ENCODE measurements around the gene RAB3C.

RAB3C gene

DNA sequence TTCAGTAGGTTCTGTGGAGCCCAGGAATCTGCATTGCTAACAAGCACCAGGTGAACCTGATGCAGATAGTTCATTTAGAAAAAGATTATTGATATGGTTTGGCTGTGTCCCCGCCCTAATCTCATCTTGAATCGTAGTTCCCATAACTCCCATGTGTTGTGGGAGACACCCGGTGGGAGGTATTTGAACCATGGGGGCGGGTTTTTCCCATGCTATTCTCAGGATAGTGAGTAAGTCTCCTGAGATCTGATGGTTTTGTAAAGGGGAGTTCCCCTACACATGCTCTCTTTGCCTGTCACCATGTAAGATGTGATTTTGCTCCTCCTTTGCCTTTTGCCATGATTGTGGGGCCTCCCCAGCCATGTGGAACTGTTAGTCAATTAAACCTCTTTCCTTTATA lies 212.0 kb downstream of the RAB3C start:
- H3K27ac ChIP-seq: no peak overlapping the region
- TF ChIP-seq, protein P1, sequence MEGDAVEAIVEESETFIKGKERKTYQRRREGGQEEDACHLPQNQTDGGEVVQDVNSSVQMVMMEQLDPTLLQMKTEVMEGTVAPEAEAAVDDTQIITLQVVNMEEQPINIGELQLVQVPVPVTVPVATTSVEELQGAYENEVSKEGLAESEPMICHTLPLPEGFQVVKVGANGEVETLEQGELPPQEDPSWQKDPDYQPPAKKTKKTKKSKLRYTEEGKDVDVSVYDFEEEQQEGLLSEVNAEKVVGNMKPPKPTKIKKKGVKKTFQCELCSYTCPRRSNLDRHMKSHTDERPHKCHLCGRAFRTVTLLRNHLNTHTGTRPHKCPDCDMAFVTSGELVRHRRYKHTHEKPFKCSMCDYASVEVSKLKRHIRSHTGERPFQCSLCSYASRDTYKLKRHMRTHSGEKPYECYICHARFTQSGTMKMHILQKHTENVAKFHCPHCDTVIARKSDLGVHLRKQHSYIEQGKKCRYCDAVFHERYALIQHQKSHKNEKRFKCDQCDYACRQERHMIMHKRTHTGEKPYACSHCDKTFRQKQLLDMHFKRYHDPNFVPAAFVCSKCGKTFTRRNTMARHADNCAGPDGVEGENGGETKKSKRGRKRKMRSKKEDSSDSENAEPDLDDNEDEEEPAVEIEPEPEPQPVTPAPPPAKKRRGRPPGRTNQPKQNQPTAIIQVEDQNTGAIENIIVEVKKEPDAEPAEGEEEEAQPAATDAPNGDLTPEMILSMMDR (conservative IDR thresholded peaks at IDR 0.05): no peak

DNA sequence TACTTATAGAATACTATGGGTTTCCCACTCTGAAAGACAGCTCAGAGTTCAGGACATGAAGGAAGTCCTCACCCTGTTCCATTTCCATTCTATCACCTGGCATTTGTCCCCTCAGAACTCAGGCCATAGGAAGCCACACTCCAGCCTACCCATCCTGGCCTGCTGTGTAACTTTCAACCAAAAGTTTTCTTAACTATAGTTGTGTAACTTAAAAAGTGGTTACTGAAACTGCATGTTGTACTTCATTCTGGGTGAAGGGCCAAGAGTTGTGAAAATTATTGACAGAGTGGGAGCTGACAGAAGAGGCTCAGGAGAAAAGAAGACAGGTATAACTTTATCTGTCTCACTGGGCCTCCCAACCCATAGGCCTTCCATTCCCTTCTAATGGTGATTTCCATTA lies 212.5 kb downstream of the RAB3C start:
- TF ChIP-seq, protein P1 (conservative IDR thresholded peaks at IDR 0.05): no peak
- no peak overlapping the region for H3K27ac ChIP-seq

DNA sequence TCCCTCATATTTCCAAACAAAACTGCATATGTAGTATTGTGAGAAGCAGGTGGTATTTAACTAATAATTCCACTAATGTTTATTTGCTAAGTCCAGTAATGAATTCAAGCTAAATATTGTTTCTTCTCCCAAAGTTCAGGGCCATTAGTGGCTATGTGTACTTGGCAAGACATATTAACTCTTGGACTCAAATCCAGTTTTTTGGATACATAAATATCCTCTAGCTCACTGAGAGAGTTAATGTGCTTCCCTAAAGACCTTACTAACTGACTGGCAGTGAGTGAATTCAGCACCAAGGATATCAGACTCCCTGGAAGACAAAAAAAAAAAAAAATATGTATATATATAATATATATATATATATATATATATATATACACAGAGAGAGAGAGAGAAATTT lies 214.1 kb downstream of the RAB3C start:
- TF ChIP-seq, protein P1 (conservative IDR thresholded peaks at IDR 0.05): no peak
- no peak overlapping the region for H3K27ac ChIP-seq

DNA sequence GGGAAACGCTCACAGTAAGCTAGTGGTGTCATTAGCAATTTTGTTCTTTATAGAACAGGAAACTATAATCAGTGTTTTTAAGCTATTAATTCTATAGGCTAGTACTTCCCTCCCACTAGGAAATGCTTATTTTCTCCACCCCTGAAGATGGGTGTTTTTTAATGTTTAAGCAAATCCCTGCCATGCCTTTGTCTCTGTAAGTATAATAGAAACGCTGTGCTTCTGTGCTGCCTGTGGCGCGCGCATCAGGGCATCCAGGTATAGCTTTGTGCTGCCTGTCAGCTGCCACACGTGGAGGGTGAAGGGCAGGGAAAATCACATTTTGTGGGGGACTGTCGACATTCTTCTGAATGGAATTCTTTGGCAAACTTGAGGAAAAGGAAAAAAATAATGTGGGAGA lies 217.5 kb downstream of the RAB3C start:
- TF ChIP-seq, protein P1 (conservative IDR thresholded peaks at IDR 0.05): no peak
- H3K27ac ChIP-seq: no peak overlapping the region

DNA sequence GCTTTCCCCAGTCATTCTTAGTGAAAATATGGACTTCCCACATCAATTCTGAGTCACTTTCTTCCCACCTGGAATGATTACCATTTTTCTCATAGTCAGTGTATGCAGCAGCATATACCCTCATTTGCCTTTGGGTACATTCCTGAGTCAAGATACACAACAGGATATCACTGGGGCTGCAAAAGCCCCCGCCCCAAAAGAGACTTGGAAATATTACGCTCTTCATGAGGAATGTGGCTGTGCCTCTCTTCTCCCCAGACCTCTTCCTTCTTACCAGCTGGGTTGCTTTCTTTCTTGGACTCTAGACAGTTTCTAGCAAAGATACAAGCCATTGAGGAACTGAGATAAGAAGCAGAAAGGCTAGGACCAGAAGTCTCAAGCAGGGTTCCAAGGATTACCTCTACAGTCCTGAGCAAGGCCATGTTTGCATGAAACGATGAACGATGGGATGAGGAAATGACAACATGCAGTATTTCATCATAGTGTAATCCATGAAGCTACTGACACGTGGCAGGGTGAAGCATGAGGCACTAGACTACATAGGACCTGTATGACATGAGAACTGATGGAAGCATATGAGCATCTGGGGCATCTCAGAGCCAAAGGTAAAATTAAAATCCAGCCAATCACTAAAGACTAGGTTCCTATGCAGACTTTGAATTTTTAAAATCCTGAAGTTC lies 218.1 kb downstream of the RAB3C start:
- H3K27ac ChIP-seq: no peak overlapping the region
- TF ChIP-seq, protein P1 (conservative IDR thresholded peaks at IDR 0.05): no peak

DNA sequence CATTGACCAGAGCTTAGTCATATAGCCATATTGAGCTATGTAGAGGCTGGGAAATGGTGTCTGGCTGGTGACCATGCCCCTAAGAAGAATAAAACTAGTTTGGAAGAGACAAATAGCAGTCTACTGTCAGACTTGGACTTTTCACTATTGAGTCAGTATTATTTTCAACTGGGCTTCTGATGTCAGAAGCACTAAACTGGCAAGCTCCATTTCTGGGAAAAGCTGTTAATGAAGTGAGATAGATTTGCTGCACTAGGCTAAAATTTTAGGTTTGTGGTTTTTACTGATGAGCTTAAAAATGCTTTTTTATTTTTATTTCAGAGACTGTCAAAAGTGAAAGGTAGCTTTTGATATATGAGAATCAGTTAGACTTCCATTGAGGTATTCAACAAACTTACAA lies 220.2 kb downstream of the RAB3C start:
- TF ChIP-seq, protein P1 (conservative IDR thresholded peaks at IDR 0.05): no peak

DNA sequence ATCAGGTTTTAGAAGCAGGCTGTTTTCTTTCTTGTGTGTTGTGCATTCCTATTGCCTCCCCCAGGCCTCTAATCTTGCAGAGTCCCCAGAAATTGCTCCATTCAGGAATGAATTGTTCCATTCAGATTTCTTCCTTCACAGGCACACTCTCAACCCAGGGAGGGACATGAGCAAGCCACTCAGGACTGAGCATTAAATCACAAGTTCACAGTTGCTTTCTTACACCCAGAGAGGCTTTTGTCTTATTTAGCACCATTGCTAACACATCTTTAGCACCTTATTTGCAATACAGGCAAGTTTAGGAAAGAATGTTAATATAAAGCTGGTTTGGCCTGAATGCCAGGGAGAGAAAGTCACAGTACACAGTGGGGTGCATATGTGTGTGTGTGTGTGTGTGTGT lies 221.4 kb downstream of the RAB3C start:
- no peak overlapping the region for H3K27ac ChIP-seq
- TF ChIP-seq, protein P1 (conservative IDR thresholded peaks at IDR 0.05): no peak

More for the DNA sequence above, 220.2 kb downstream of the RAB3C start:
- no peak overlapping the region for H3K27ac ChIP-seq
